ENCODE measurements around the gene CARD14.

The CARD14 gene

GRCh38 chr17:80210348-80211108 is 40.7 kb downstream of the CARD14 start:
- TF ChIP-seq CTCF (conservative IDR thresholded peaks at IDR 0.05; ENCODE audit: low read length) = no peak
- H3K4me3 ChIP-seq (ENCODE audit: low read length) = no peak overlapping the region
- no peak for DNase-seq (ENCODE audit: low read depth)

- TF ChIP-seq CTCF (conservative IDR thresholded peaks at IDR 0.05; ENCODE audit: low read length) = no peak
Measured at GRCh38 chr17:80212109-80212508, 42.3 kb downstream of the CARD14 start.

GRCh38 chr17:80212511-80212910 is 42.7 kb downstream of the CARD14 start:
- no peak overlapping the region for H3K4me3 ChIP-seq (ENCODE audit: low read length)
- no peak for DNase-seq (ENCODE audit: low read depth)
- no peak for TF ChIP-seq CTCF (conservative IDR thresholded peaks at IDR 0.05; ENCODE audit: low read length)

More at GRCh38 chr17:80212109-80212508, 42.3 kb downstream of the CARD14 start:
- no peak overlapping the region for H3K4me3 ChIP-seq (ENCODE audit: low read length)
- no peak for DNase-seq (ENCODE audit: low read depth)

GRCh38 chr17:80212962-80213642 is 43.3 kb downstream of the CARD14 start:
- no peak for DNase-seq (ENCODE audit: low read depth)
- no peak overlapping the region for H3K4me3 ChIP-seq (ENCODE audit: low read length)
- TF ChIP-seq CTCF (conservative IDR thresholded peaks at IDR 0.05; ENCODE audit: low read length) = no peak

GRCh38 chr17:80213643-80213975 is 43.8 kb downstream of the CARD14 start:
- no peak for DNase-seq (ENCODE audit: low read depth)
- H3K4me3 ChIP-seq (ENCODE audit: low read length) = no peak overlapping the region
- TF ChIP-seq CTCF (conservative IDR thresholded peaks at IDR 0.05; ENCODE audit: low read length) = no peak

GRCh38 chr17:80214012-80214877 is 44.4 kb downstream of the CARD14 start:
- DNase-seq (ENCODE audit: low read depth) = no peak
- no peak for TF ChIP-seq CTCF (conservative IDR thresholded peaks at IDR 0.05; ENCODE audit: low read length)
- H3K4me3 ChIP-seq (ENCODE audit: low read length) = no peak overlapping the region
